NCI-H446 (cell line): Measurements from ENCODE around the gene STEEP1.
A peak's percentile ranks its signal among the peaks of the same experiment; 100 is the strongest.

ENCODE experiments used
- DNase-seq, 2 experiments: peaks; one replicate each; lab custom pipeline; 2025; lab: John Stamatoyannopoulos, UW

Gene STEEP1

GRCh38 chrX:119488749-119489148, 76.5 kb downstream of the STEEP1 start:
- peak; percentile 34 to 65 for DNase-seq
